ENCODE measurements around the gene CALCOCO2. TPM values are rescaled to one million over a fixed set of nuclear protein-coding genes. Genes with fewer than 3 reads are reported as not detected.
A peak's percentile ranks its signal among the peaks of the same experiment; 100 is the strongest.

The CALCOCO2 gene
- total RNA-seq, 1 donor from 2014 or later, result 53.7 TPM

- Mint-ChIP-seq H3K27me3 (ENCODE audit: low read depth) (no peaks in the 10 kb centered on the region), H3K4me3 (ENCODE audit: low read depth) (peak overlapping the region; percentile 21), H3K36me3 (ENCODE audit: low read depth) (peaks cover 38% of the 10 kb centered on the region), H3K4me1 (ENCODE audit: low read depth) (peaks cover 20% of the 10 kb centered on the region), H3K27ac (no peak overlapping the region), H3K9me3 (no peaks in the 10 kb centered on the region)
- DNase-seq (ENCODE audit: low spot score), result no peak
- intact Hi-C loops (cut with micrococcal nuclease), result loop anchor here (5.0 kb wide), 1 partner anchor 137 kb away; no protein-coding TSS in a partner anchor
Measured at GRCh38 chr17:48894886-48895285, 64.1 kb downstream of the CALCOCO2 start.

- peaks cover 11% of the 10 kb centered on the region for H3K36me3 Mint-ChIP-seq (ENCODE audit: low read depth)
- H3K4me3 Mint-ChIP-seq (ENCODE audit: low read depth), result no peak overlapping the region
- H3K27me3 Mint-ChIP-seq (ENCODE audit: low read depth), result no peaks in the 10 kb centered on the region
- no peak overlapping the region for H3K27ac Mint-ChIP-seq
- intact Hi-C loops (cut with micrococcal nuclease), result loop anchor here (10.0 kb wide), 1 partner anchor 294 kb away; no protein-coding TSS in a partner anchor
- H3K4me1 Mint-ChIP-seq (ENCODE audit: low read depth), result peaks cover 4% of the 10 kb centered on the region
- H3K9me3 Mint-ChIP-seq, result no peaks in the 10 kb centered on the region
- no peak for DNase-seq (ENCODE audit: low spot score)
Measured at GRCh38 chr17:48901241-48901640, 70.4 kb downstream of the CALCOCO2 start.

- Mint-ChIP-seq H3K4me3 (ENCODE audit: low read depth) (no peak overlapping the region), H3K27me3 (ENCODE audit: low read depth) (no peaks in the 10 kb centered on the region), H3K4me1 (ENCODE audit: low read depth) (peaks cover 3% of the 10 kb centered on the region), H3K36me3 (ENCODE audit: low read depth) (peaks cover 2% of the 10 kb centered on the region), H3K9me3 (no peaks in the 10 kb centered on the region), H3K27ac (no peak overlapping the region)
- intact Hi-C loops (cut with micrococcal nuclease), result loop anchor here (10.0 kb wide), 1 partner anchor 291 kb away; no protein-coding TSS in a partner anchor
- DNase-seq (ENCODE audit: low spot score), result no peak
Measured at GRCh38 chr17:48903401-48903800, 72.6 kb downstream of the CALCOCO2 start.

- Mint-ChIP-seq H3K27ac (no peak overlapping the region), H3K9me3 (no peaks in the 10 kb centered on the region), H3K27me3 (ENCODE audit: low read depth) (no peaks in the 10 kb centered on the region), H3K4me3 (ENCODE audit: low read depth) (no peak overlapping the region), H3K36me3 (ENCODE audit: low read depth) (peaks cover 6% of the 10 kb centered on the region), H3K4me1 (ENCODE audit: low read depth) (peaks cover 6% of the 10 kb centered on the region)
- DNase-seq (ENCODE audit: low spot score), result no peak
- intact Hi-C loops (cut with micrococcal nuclease), result loop anchor here (10.0 kb wide), 1 partner anchor 290 kb away; no protein-coding TSS in a partner anchor
Measured at GRCh38 chr17:48904428-48904827, 73.6 kb downstream of the CALCOCO2 start.

DNA sequence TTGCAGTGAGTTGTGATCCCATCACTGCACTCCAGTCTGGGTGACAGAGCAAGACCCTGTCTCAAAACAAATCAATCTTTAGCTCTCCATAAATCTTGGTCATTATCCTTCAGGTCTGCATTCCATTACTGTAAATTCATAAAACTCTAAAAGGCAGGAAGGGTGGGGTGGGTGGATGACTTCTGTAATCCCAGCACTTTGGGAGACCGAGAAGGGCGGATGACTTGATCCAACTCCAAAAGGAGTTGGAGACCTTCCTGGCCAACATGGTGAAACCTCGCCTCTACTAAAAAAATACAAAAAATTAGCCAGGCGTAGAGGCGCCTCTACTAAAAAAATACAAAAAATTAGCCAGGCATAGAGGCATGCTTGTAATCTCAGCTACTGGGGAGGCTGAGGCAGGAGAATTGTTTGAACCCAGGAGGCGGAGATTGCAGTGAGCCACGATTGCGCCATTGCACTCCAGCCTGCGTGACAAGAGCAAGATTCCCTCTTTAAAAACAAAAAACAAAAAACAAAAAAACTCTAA lies 75.2 kb downstream of the CALCOCO2 start:
- Mint-ChIP-seq H3K27ac (no peak overlapping the region), H3K36me3 (ENCODE audit: low read depth) (peaks cover 21% of the 10 kb centered on the region), H3K9me3 (no peaks in the 10 kb centered on the region), H3K27me3 (ENCODE audit: low read depth) (no peaks in the 10 kb centered on the region), H3K4me3 (ENCODE audit: low read depth) (no peak overlapping the region), H3K4me1 (ENCODE audit: low read depth) (peaks cover 20% of the 10 kb centered on the region)
- DNase-seq (ENCODE audit: low spot score), result no peak
- intact Hi-C loops (cut with micrococcal nuclease), result loop anchor here (10.0 kb wide), 1 partner anchor 289 kb away; no protein-coding TSS in a partner anchor

GRCh38 chr17:48907713-48908046 lies 76.8 kb downstream of the CALCOCO2 start:
- H3K36me3 Mint-ChIP-seq (ENCODE audit: low read depth), result peaks cover 38% of the 10 kb centered on the region
- H3K4me3 Mint-ChIP-seq (ENCODE audit: low read depth), result peak overlapping the region; percentile 87
- no peak for DNase-seq (ENCODE audit: low spot score)

GRCh38 chr17:48908047-48908843 lies 77.4 kb downstream of the CALCOCO2 start, which contains the start of gene UBE2Z:
UBE2Z (plus strand) TSS chr17:48908407; CDS start chr17:48908504, 97 bp downstream.
- intact Hi-C loops (cut with micrococcal nuclease), result loop anchor here (1.0 to 10.0 kb wide), 2 partner anchors 16 to 287 kb away; partner anchors contain the start of gene ATP5MC1
- Mint-ChIP-seq H3K36me3 (ENCODE audit: low read depth) (peaks cover 43% of the 10 kb centered on the region), H3K9me3 (no peaks in the 10 kb centered on the region), H3K4me3 (ENCODE audit: low read depth) (peak within 1 kb of the TSS; percentile 87), H3K4me1 (ENCODE audit: low read depth) (peaks cover 39% of the 10 kb centered on the region), H3K27ac (peak within 1 kb of the TSS; percentile 95), H3K27me3 (ENCODE audit: low read depth) (no peaks in the 10 kb centered on the region)
- DNase-seq (ENCODE audit: low spot score), result peak; percentile 82

More at GRCh38 chr17:48907713-48908046, 76.8 kb downstream of the CALCOCO2 start:
- H3K4me1 Mint-ChIP-seq (ENCODE audit: low read depth), result peaks cover 35% of the 10 kb centered on the region
- no peaks in the 10 kb centered on the region for H3K9me3 Mint-ChIP-seq
- intact Hi-C loops (cut with micrococcal nuclease), result loop anchor here (1.0 to 10.0 kb wide), 2 partner anchors 15 to 287 kb away; partner anchors contain the start of gene ATP5MC1
- no peaks in the 10 kb centered on the region for H3K27me3 Mint-ChIP-seq (ENCODE audit: low read depth)
- H3K27ac Mint-ChIP-seq, result peak overlapping the region; percentile 95

GRCh38 chr17:48908853-48909394 lies 78.1 kb downstream of the CALCOCO2 start:
- intact Hi-C loops (cut with micrococcal nuclease), result loop anchor here (1.0 to 10.0 kb wide), 2 partner anchors 17 to 286 kb away; partner anchors contain the start of gene ATP5MC1
- peak; percentile 77 for DNase-seq (ENCODE audit: low spot score)
- Mint-ChIP-seq H3K27me3 (ENCODE audit: low read depth) (no peaks in the 10 kb centered on the region), H3K9me3 (no peaks in the 10 kb centered on the region), H3K4me1 (ENCODE audit: low read depth) (peaks cover 43% of the 10 kb centered on the region), H3K4me3 (ENCODE audit: low read depth) (peak overlapping the region; percentile 87), H3K27ac (peak overlapping the region; percentile 79), H3K36me3 (ENCODE audit: low read depth) (peaks cover 49% of the 10 kb centered on the region)

DNA sequence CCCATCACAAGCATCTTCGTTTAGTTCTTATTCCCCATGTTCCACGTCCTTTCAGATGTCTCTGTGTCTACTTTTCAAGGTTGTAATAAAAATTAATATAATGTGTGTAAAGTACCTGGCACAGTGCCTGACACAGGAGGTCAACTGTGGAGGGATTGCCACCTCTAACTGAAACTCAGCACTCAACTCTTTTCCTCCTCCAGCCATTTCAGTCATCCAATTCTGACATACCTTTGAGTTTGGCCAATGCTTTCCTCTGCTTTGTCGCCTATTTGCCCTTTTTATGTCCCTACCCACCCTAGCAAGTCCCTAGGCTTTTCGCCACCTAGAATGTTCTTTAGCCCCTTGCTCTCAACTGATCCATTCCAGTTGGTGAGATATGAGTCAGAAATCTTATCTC lies 78.9 kb downstream of the CALCOCO2 start:
- no peaks in the 10 kb centered on the region for H3K9me3 Mint-ChIP-seq
- peak overlapping the region; percentile 79 for H3K27ac Mint-ChIP-seq
- H3K36me3 Mint-ChIP-seq (ENCODE audit: low read depth), result peaks cover 57% of the 10 kb centered on the region
- H3K4me3 Mint-ChIP-seq (ENCODE audit: low read depth), result peak overlapping the region; percentile 87
- intact Hi-C loops (cut with micrococcal nuclease), result loop anchor here (10.0 kb wide), 1 partner anchor 285 kb away; no protein-coding TSS in a partner anchor
- no peaks in the 10 kb centered on the region for H3K27me3 Mint-ChIP-seq (ENCODE audit: low read depth)
- no peak for DNase-seq (ENCODE audit: low spot score)
- peaks cover 49% of the 10 kb centered on the region for H3K4me1 Mint-ChIP-seq (ENCODE audit: low read depth)

- Mint-ChIP-seq H3K36me3 (ENCODE audit: low read depth) (peaks cover 57% of the 10 kb centered on the region), H3K4me1 (ENCODE audit: low read depth) (peaks cover 52% of the 10 kb centered on the region), H3K27me3 (ENCODE audit: low read depth) (no peaks in the 10 kb centered on the region), H3K4me3 (ENCODE audit: low read depth) (peak overlapping the region; percentile 87), H3K27ac (no peak overlapping the region), H3K9me3 (no peaks in the 10 kb centered on the region)
- no peak for DNase-seq (ENCODE audit: low spot score)
- intact Hi-C loops (cut with micrococcal nuclease), result no loop called here
Measured at GRCh38 chr17:48910370-48910769, 79.5 kb downstream of the CALCOCO2 start.

- intact Hi-C loops (cut with micrococcal nuclease), result no loop called here
- H3K27me3 Mint-ChIP-seq (ENCODE audit: low read depth), result no peaks in the 10 kb centered on the region
- peaks cover 77% of the 10 kb centered on the region for H3K36me3 Mint-ChIP-seq (ENCODE audit: low read depth)
- peaks cover 60% of the 10 kb centered on the region for H3K4me1 Mint-ChIP-seq (ENCODE audit: low read depth)
- peak overlapping the region; percentile 4 for H3K27ac Mint-ChIP-seq
- DNase-seq (ENCODE audit: low spot score), result no peak
- no peak overlapping the region for H3K4me3 Mint-ChIP-seq (ENCODE audit: low read depth)
- H3K9me3 Mint-ChIP-seq, result no peaks in the 10 kb centered on the region
Measured at GRCh38 chr17:48912476-48912875, 81.6 kb downstream of the CALCOCO2 start.

Measured in activated T-helper 2 cell treated with anti-CD3 and anti-CD28 coated beads, Interferon-gamma antibody, Interleukin-2, Interleukin-4, amounts not matched to agents 10 μg/mL and 5 μg/mL and 100 μg/mL, durations not matched to agents 14 hours and 24 hours and 36 hours (primary cell).